HepG2 (cell line): ENCODE data around the gene CPPED1. TPM values are rescaled to one million over a fixed set of nuclear protein-coding genes. Genes with fewer than 3 reads are reported as not detected.

Source experiments
- ATAC-seq: fragments of 200-7000 bp; cut with Tn5 transposase; 3 replicates; pipeline ENCODE4 v1.9.1; 2020; ENCODE audit warnings: mild to moderate bottlenecking, moderate library complexity
- BruUV-seq: library from RNA; stranded (reverse); fragments of 400-500 nt; replicated peaks from 2 replicates; lab custom pipeline; 2021; lab: Mats Ljungman, UMichigan
- CTCF ChIA-PET: fragments of 300-600 bp; formaldehyde crosslinking; extraction: SDS; loops from one replicate; lab custom pipeline; 2021; ENCODE audit warnings: low total read pairs, inconsistent platforms, low intra/inter-chr PET ratio; lab: Yijun Ruan, JAX
- POLR2A ChIA-PET: fragments of 350-600 bp; sonication (Branson Sonifier 250); formaldehyde crosslinking; loops from one replicate; lab custom pipeline; 2020; ENCODE audit warnings: antibody characterized with exemption, inconsistent platforms; lab: Yijun Ruan, JAX
- DNase-seq: peaks from one replicate; pipeline ENCODE4 v3.0.0-alpha.2; 2015; ENCODE audit warnings: low spot score
- FAIRE-seq: peaks from 3 replicates; lab custom pipeline; 2011; peaks lifted over from hg19 to GRCh38; lab: Jason Lieb, UNC
- H2AFZ ChIP-seq: one replicate; pipeline ENCODE4 v1.6.1; 2011; ENCODE audit warnings: low read length, inconsistent platforms
- H3K27ac ChIP-seq: fragments of 300-600 bp; 3 replicates; pipeline ENCODE4 v1.8.0; 2011; ENCODE audit warnings: mixed run types, mild to moderate bottlenecking, mixed read lengths, low read length, inconsistent platforms; ENCODE audit not compliant: insufficient read depth; ENCODE audit errors: extremely low read length
- H3K27me3 ChIP-seq, 2 experiments: fragments of 200-600 bp in 1 of 2; 2 replicates in 1 of 2; 3 replicates in 1 of 2; pipeline versions ENCODE4 v1.6.0 to v1.8.0; 2011; ENCODE audit warnings: low read length in 2 of 2, mild to moderate bottlenecking in 2 of 2, moderate library complexity in 2 of 2, inconsistent platforms in 1 of 2; ENCODE audit not compliant: insufficient read depth in 2 of 2, control insufficient read depth in 1 of 2
- H3K36me3 ChIP-seq, 2 experiments: fragments of 200-600 bp in 1 of 2; replicated peaks in 1 of 2; 2 replicates in 1 of 2; 3 replicates in 1 of 2; pipeline versions ENCODE4 v1.5.1 to v1.8.0; 2011; ENCODE audit warnings: low read length in 2 of 2, inconsistent platforms in 1 of 2; ENCODE audit not compliant: insufficient read depth in 2 of 2, control insufficient read depth in 1 of 2
- H3K4me1 ChIP-seq: 2 replicates; pipeline ENCODE4 v1.5.1; 2012; ENCODE audit warnings: low read length, inconsistent platforms; ENCODE audit not compliant: insufficient read depth
- H3K4me2 ChIP-seq: 2 replicates; pipeline ENCODE4 v1.6.0; 2011; ENCODE audit warnings: low read depth, low read length, inconsistent platforms
- H3K4me3 ChIP-seq, 3 experiments: fragments of 200-600 bp in 1 of 3; sonication (generic), shearing (Covaris generic) in 1 of 3; replicated peaks in 1 of 3; 2 replicates each; pipeline ENCODE4 v1.5.1; 2011 to 2016; ENCODE audit warnings: low read length in 3 of 3, inconsistent platforms in 2 of 3, low read depth in 2 of 3, mild to moderate bottlenecking in 2 of 3, control low read depth in 1 of 3, mixed read lengths in 1 of 3; ENCODE audit not compliant: insufficient read depth in 1 of 3
- H3K79me2 ChIP-seq: one replicate; pipeline ENCODE4 v1.6.1; 2011; ENCODE audit warnings: low read length, inconsistent platforms; ENCODE audit not compliant: insufficient read depth
- H3K9ac ChIP-seq: 2 replicates; pipeline ENCODE4 v1.6.0; 2011; ENCODE audit warnings: mild to moderate bottlenecking, low read depth, low read length, inconsistent platforms; ENCODE audit not compliant: insufficient read depth
- H3K9me3 ChIP-seq: 2 replicates; pipeline ENCODE4 v1.5.1; 2012; ENCODE audit warnings: mild to moderate bottlenecking, low read length
- H4K20me1 ChIP-seq: 2 replicates; pipeline ENCODE4 v1.6.0; 2011; ENCODE audit warnings: inconsistent platforms, mild to moderate bottlenecking, low read length, moderate library complexity; ENCODE audit not compliant: insufficient read depth
- GATAD2A ChIP-seq: IDR thresholded peaks from 2 replicates; pipeline ENCODE4 v1.6.1; 2016
- HOXA7 ChIP-seq: sonication (generic); formaldehyde crosslinking; IDR thresholded peaks from 2 replicates; pipeline ENCODE4 v1.8.1; 2022; ENCODE audit warnings: mild to moderate bottlenecking, missing genetic modification reagents, moderate library complexity
- NR1H2 ChIP-seq: sonication (generic); formaldehyde crosslinking; IDR thresholded peaks from 2 replicates; pipeline ENCODE4 v1.8.1; 2022; ENCODE audit warnings: low read depth, missing genetic modification reagents, borderline replicate concordance
- PCBP1 ChIP-seq: fragments of 200-400 bp; formaldehyde crosslinking; IDR thresholded peaks from 2 replicates; pipeline ENCODE4 v1.6.1; 2017; ENCODE audit warnings: mild to moderate bottlenecking, low read depth, low read length, borderline replicate concordance
- SNRNP70 ChIP-seq: fragments of 200-400 bp; formaldehyde crosslinking; IDR thresholded peaks from 2 replicates; pipeline ENCODE4 v1.6.1; 2017; ENCODE audit warnings: mild to moderate bottlenecking, low read depth, low read length, moderate library complexity
- SRSF1 ChIP-seq: fragments of 200-400 bp; formaldehyde crosslinking; optimal IDR thresholded peaks from 2 replicates; pipeline ENCODE3; 2017; ENCODE audit warnings: mild to moderate bottlenecking, low read depth, low read length, moderate library complexity
- TMF1 ChIP-seq: sonication (generic); formaldehyde crosslinking; IDR thresholded peaks from 2 replicates; pipeline ENCODE4 v1.8.1; 2022; ENCODE audit warnings: low read depth, missing genetic modification reagents
- ZFP1 ChIP-seq: IDR thresholded peaks from 2 replicates; pipeline ENCODE4 v1.6.1; 2016
- WGBS: methylation state at CpG from one replicate; pipeline ENCODE4 v1.1.6; 2017; ENCODE audit warnings: low lambda C conversion rate; 5-methylcytosine and 5-hydroxymethylcytosine counted together
- in situ Hi-C: cut with HindIII; loops from 2 replicates; pipeline ENCODE4 v1.10.0; 2017; ENCODE audit warnings: low pct_unique_long_range_greater_than_20kb; ENCODE audit not compliant: extremely low pct_ligation_motif_present
- intact Hi-C: fragments of 100-400 bp; cut with micrococcal nuclease; formaldehyde crosslinking; loops from one replicate; pipeline ENCODE4 v1.10.0; 2022; ENCODE audit not compliant: unreplicated experiment
- polyA plus RNA-seq, 8 experiments: library from polyadenylated mRNA; depleted of rRNA in 3 of 8; stranded (reverse) in 7 of 8; unstranded in 1 of 8; fragments of >200 nt; fragmentation: Illumina TruSeq in 4 of 8; extraction: Trizol in 4 of 8; gene quantifications; 2 replicates each; pipeline versions ENCODE4 v1.2.1 to v1.2.3, GENCODE V29; 2011 to 2016; ENCODE audit warnings: low read depth in 4 of 8, missing spikeins in 1 of 8, mixed read lengths in 1 of 8; ENCODE audit not compliant: insufficient read depth in 1 of 8
- total RNA-seq, 5 experiments: library from RNA; depleted of rRNA; stranded (reverse); fragments of >200 nt; fragmentation: Illumina TruSeq; extraction: Trizol; gene quantifications; 2 replicates each; pipeline ENCODE4 v1.2.3, GENCODE V29; 2016; ENCODE audit warnings: low read depth in 1 of 5
- TF ChIP-seq, protein P1 (sequence below): sonication (generic); formaldehyde crosslinking; IDR thresholded peaks from 2 replicates; pipeline ENCODE4 v1.4.0; 2020; ENCODE audit warnings: mild to moderate bottlenecking, missing genetic modification reagents, borderline replicate concordance
- TF ChIP-seq, protein P2 (sequence below): sonication (generic); formaldehyde crosslinking; IDR thresholded peaks from 2 replicates; pipeline ENCODE4 v1.5.0; 2020; ENCODE audit warnings: missing genetic modification reagents

Gene CPPED1
- total and polyA plus RNA-seq, 2 of the 13 experiments (the other 11 are each of a cell fraction or from before 2014, with no cell fraction given) = 66.6 to 71.3 TPM

DNA sequence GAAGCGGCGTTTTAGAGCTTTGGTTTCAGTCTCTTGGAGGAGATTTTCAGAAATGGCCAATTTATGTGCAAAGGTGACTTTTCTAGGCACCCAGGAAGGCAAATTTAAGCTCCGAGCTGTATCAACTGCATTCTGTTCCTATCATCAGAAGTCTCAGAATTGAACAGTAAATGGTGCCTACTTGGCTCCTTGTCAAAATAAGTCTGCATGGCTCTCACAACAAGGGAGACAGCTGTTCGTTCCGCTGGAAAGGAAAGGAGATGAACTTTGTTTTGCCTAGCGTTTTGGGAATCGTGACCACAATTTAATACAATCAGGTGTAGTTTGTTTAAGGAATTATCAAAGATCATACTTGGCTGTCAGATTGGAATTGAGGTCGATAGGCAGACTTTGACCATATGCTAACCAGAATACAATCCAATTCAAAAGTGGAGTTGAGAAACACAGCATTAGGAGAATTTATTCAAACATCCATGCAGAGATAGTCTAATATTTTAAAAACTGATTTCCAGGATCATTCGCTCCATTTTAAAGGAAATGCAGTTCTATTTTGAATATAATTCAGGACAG, 139.4 kb downstream of the CPPED1 start (continued):
- TF ChIP-seq SRSF1 (no peak), ZFP1 (CRISPR knock-in tag) (no peak), SNRNP70 (no peak), GATAD2A (CRISPR knock-in tag) (no peak), HOXA7 (CRISPR knock-in tag) (no peak)
- TF ChIP-seq, protein P1, sequence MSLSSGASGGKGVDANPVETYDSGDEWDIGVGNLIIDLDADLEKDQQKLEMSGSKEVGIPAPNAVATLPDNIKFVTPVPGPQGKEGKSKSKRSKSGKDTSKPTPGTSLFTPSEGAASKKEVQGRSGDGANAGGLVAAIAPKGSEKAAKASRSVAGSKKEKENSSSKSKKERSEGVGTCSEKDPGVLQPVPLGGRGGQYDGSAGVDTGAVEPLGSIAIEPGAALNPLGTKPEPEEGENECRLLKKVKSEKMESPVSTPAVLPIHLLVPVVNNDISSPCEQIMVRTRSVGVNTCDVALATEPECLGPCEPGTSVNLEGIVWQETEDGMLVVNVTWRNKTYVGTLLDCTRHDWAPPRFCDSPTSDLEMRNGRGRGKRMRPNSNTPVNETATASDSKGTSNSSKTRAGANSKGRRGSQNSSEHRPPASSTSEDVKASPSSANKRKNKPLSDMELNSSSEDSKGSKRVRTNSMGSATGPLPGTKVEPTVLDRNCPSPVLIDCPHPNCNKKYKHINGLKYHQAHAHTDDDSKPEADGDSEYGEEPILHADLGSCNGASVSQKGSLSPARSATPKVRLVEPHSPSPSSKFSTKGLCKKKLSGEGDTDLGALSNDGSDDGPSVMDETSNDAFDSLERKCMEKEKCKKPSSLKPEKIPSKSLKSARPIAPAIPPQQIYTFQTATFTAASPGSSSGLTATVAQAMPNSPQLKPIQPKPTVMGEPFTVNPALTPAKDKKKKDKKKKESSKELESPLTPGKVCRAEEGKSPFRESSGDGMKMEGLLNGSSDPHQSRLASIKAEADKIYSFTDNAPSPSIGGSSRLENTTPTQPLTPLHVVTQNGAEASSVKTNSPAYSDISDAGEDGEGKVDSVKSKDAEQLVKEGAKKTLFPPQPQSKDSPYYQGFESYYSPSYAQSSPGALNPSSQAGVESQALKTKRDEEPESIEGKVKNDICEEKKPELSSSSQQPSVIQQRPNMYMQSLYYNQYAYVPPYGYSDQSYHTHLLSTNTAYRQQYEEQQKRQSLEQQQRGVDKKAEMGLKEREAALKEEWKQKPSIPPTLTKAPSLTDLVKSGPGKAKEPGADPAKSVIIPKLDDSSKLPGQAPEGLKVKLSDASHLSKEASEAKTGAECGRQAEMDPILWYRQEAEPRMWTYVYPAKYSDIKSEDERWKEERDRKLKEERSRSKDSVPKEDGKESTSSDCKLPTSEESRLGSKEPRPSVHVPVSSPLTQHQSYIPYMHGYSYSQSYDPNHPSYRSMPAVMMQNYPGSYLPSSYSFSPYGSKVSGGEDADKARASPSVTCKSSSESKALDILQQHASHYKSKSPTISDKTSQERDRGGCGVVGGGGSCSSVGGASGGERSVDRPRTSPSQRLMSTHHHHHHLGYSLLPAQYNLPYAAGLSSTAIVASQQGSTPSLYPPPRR (CRISPR knock-in tag) = no peak
- TF ChIP-seq, protein P2, sequence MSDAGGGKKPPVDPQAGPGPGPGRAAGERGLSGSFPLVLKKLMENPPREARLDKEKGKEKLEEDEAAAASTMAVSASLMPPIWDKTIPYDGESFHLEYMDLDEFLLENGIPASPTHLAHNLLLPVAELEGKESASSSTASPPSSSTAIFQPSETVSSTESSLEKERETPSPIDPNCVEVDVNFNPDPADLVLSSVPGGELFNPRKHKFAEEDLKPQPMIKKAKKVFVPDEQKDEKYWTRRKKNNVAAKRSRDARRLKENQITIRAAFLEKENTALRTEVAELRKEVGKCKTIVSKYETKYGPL = no peak

DNA sequence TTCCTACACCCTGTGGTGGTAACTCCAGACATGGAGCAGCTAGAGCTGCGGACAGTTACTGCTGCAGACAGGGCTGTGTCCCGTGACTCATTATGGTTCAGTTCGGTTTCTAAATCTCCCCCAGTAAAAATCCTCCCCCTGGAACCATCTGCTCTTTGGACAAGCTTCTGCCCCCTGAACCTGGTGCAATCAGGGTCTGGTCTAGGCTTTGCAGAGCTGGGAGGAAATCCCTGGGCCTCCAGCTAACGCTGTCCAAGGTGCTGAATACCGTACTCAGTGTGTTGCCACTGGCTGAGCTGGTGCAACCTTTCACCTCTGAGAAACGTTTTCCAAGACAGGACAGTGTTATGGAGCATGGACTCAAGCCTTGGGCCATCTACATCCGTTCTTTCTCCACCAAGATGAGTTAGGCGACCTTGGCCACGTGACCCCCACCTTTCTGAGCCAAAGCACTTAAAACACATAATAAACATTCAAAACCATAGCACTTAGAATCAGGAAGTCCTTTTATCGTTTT, 142.0 kb downstream of the CPPED1 start:
- no peaks in the 10 kb centered on the region for H4K20me1 ChIP-seq
- ChIA-PET POLR2A (interaction anchor here (0.7 to 1.3 kb wide), 2 partner anchors 18 to 48 kb away, joined by 4 to 8 read pairs; no protein-coding TSS in a partner anchor), CTCF (no interaction called here)
- WGBS = 79% methylated on average over 10 of the region's 10 CpGs
- intact Hi-C loops (loop anchor here (5.0 kb wide), 1 partner anchor 156 kb away; no protein-coding TSS in a partner anchor), in situ Hi-C loops (no loop called here)
- BruUV-seq = no TSS peak
- H3K4me2 ChIP-seq = no peak overlapping the region
- H2AFZ ChIP-seq = no peak overlapping the region
- DNase-seq (peak; percentile 76), ATAC-seq (peak; percentile 85), FAIRE-seq (peak; percentile 69)
- no peaks in the 10 kb centered on the region for H3K79me2 ChIP-seq
- H3K9ac ChIP-seq = no peak overlapping the region
- H3K4me3 ChIP-seq = no peak overlapping the region
- no peaks in the 10 kb centered on the region for H3K4me1 ChIP-seq
- H3K36me3 ChIP-seq = peaks cover 25 to 28% of the 10 kb centered on the region in 2 experiments; a peak in 4 of 5 replicates
- no peaks in the 10 kb centered on the region for H3K9me3 ChIP-seq
- no peak overlapping the region for H3K27ac ChIP-seq
- no peaks in the 10 kb centered on the region for H3K27me3 ChIP-seq
- TF ChIP-seq TMF1 (CRISPR knock-in tag) = 0 out of 2 replicates have a peak, but pooled peaks have one; percentile 89
- TF ChIP-seq NR1H2 = 0 out of 2 replicates have a peak, but pooled peaks have one; percentile 63
- no peak for TF ChIP-seq PCBP1
